Smooth muscle cell (in vitro differentiated cells): ENCODE data around the gene UBE2D4. TPM values are rescaled to one million over a fixed set of nuclear protein-coding genes. Genes with fewer than 3 reads are reported as not detected.
"Not testable (repeated sequence)": the region's sequence is repeated elsewhere in the genome, so short reads cannot be mapped to it uniquely, and the experiment has no call there.

Experiments used
- DNase-seq: peaks from one replicate; lab custom pipeline; 2025; ENCODE audit not compliant: unreplicated experiment; lab: John Stamatoyannopoulos, UW
- H2AFZ ChIP-seq: fragments of 200-600 bp; sonication (generic); 2 replicates; pipeline ENCODE4 v1.6.0; 2016; ENCODE audit warnings: antibody characterized with exemption, low read depth, mild to moderate bottlenecking
- H3F3A ChIP-seq: fragments of 200-600 bp; sonication (generic); 2 replicates; pipeline ENCODE4 v1.6.0; 2017; ENCODE audit warnings: antibody characterized with exemption, low read depth
- H3K27ac ChIP-seq: fragments of 200-600 bp; sonication (generic); 2 replicates; pipeline ENCODE4 v1.5.1; 2016; ENCODE audit warnings: low read depth, mild to moderate bottlenecking
- H3K27me3 ChIP-seq: fragments of 200-600 bp; sonication (generic); 2 replicates; pipeline ENCODE4 v1.6.1; 2016; ENCODE audit warnings: low read depth, mild to moderate bottlenecking
- H3K36me3 ChIP-seq: fragments of 200-600 bp; sonication (generic); 2 replicates; pipeline ENCODE4 v1.5.1; 2016; ENCODE audit warnings: low read depth
- H3K4me1 ChIP-seq: fragments of 200-600 bp; sonication (generic); 2 replicates; pipeline ENCODE4 v1.5.1; 2016; ENCODE audit warnings: low read depth
- H3K4me2 ChIP-seq: fragments of 200-600 bp; sonication (generic); 2 replicates; pipeline ENCODE4 v1.6.0; 2016; ENCODE audit warnings: mild to moderate bottlenecking
- H3K4me3 ChIP-seq: fragments of 200-600 bp; sonication (generic); 2 replicates; pipeline ENCODE4 v1.5.1; 2016; ENCODE audit warnings: mild to moderate bottlenecking
- H3K79me2 ChIP-seq: fragments of 200-600 bp; sonication (generic); 2 replicates; pipeline ENCODE4 v1.6.0; 2016; ENCODE audit warnings: low read depth, mild to moderate bottlenecking
- H3K9ac ChIP-seq: fragments of 200-600 bp; sonication (generic); 2 replicates; pipeline ENCODE4 v1.6.0; 2016; ENCODE audit warnings: low read depth
- H3K9me3 ChIP-seq: fragments of 200-600 bp; sonication (generic); replicated peaks from 2 replicates; pipeline ENCODE4 v1.5.1; 2016; ENCODE audit warnings: low read depth
- H4K20me1 ChIP-seq: fragments of 200-600 bp; sonication (generic); 2 replicates; pipeline ENCODE4 v1.6.0; 2016; ENCODE audit warnings: low read depth
- WGBS: methylation state at CpG from one replicate; pipeline ENCODE4 v1.1.7; 2016; ENCODE audit warnings: low lambda C conversion rate; 5-methylcytosine and 5-hydroxymethylcytosine counted together
- polyA plus RNA-seq: library from polyadenylated mRNA; unstranded; fragments of >200 nt; fragmentation: Nextera tagmentation; extraction: Ambion mirVana; gene quantifications from 2 replicates; pipeline ENCODE4 v1.2.1, GENCODE V29; 2016
- total RNA-seq: library from RNA; depleted of rRNA; stranded (reverse); fragments of >200 nt; gene quantifications from 2 replicates; pipeline ENCODE4 v1.2.3, GENCODE V29; 2014
- TF ChIP-seq, protein P1 (sequence below): fragments of 200-600 bp; sonication (generic); IDR thresholded peaks from 2 replicates; pipeline ENCODE4 v1.5.1; 2017; ENCODE audit warnings: borderline replicate concordance, mild to moderate bottlenecking, antibody characterized with exemption; ENCODE audit not compliant: insufficient read depth, poor library complexity, severe bottlenecking

UBE2D4 gene
- total and polyA plus RNA-seq, 2 experiments from 2014 or later: 4.6 to 8.6 TPM

- H3K9ac ChIP-seq: no peak overlapping the region
- H3K9me3 ChIP-seq: no peaks in the 10 kb centered on the region
- no peaks in the 10 kb centered on the region for H3F3A ChIP-seq
- H3K79me2 ChIP-seq: peaks cover 75% of the 10 kb centered on the region
- no peak overlapping the region for H3K27ac ChIP-seq
- H3K4me1 ChIP-seq: no peaks in the 10 kb centered on the region
- H3K27me3 ChIP-seq: no peaks in the 10 kb centered on the region
- TF ChIP-seq, protein P1, sequence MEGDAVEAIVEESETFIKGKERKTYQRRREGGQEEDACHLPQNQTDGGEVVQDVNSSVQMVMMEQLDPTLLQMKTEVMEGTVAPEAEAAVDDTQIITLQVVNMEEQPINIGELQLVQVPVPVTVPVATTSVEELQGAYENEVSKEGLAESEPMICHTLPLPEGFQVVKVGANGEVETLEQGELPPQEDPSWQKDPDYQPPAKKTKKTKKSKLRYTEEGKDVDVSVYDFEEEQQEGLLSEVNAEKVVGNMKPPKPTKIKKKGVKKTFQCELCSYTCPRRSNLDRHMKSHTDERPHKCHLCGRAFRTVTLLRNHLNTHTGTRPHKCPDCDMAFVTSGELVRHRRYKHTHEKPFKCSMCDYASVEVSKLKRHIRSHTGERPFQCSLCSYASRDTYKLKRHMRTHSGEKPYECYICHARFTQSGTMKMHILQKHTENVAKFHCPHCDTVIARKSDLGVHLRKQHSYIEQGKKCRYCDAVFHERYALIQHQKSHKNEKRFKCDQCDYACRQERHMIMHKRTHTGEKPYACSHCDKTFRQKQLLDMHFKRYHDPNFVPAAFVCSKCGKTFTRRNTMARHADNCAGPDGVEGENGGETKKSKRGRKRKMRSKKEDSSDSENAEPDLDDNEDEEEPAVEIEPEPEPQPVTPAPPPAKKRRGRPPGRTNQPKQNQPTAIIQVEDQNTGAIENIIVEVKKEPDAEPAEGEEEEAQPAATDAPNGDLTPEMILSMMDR: no peak
- no peak overlapping the region for H2AFZ ChIP-seq
- H3K4me2 ChIP-seq: no peak overlapping the region
- no peak overlapping the region for H3K4me3 ChIP-seq
- peaks cover 87% of the 10 kb centered on the region for H4K20me1 ChIP-seq
- DNase-seq: no peak
- 86% methylated on average over 12 of the region's 12 CpGs for WGBS
- no peaks in the 10 kb centered on the region for H3K36me3 ChIP-seq
Measured at GRCh38 chr7:43891069-43891955, 34.9 kb upstream of the UBE2D4 start.

- peaks cover 90% of the 10 kb centered on the region for H4K20me1 ChIP-seq
- TF ChIP-seq, protein P1: no peak
- WGBS: 98% methylated on average over 8 of the region's 8 CpGs
Measured at GRCh38 chr7:43895847-43896415, 30.3 kb upstream of the UBE2D4 start.

DNA sequence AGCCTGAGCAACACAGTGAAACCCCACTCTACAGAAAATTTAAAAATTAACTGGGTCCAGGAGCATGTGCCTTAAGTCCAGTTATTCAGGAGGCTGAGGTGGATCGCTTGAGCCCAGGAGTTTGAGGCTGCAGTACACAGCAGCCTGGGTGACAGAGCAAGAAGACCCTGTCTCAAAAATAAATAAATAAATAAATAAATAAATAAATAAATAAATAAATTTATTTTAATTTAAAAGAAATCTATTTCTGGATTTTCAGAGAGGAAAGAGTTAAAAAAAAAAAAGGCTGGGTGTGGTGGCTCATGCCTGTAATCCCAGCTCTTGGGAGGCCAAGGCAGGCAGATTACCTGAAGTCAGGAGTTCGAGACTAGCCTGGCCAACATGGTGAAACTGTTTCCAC is 27.7 kb upstream of the UBE2D4 start:
- DNase-seq, H2AFZ ChIP-seq, H3F3A ChIP-seq, H3K27me3 ChIP-seq, H3K36me3 ChIP-seq, H3K9ac ChIP-seq, H3K27ac ChIP-seq, H3K9me3 ChIP-seq, H3K4me3 ChIP-seq, H3K4me1 ChIP-seq, H3K4me2 ChIP-seq: not testable (repeated sequence)
- 98% methylated on average over 2 of the region's 2 CpGs for WGBS
- Histone ChIP-seq H3K79me2 (peaks cover 83% of the 10 kb centered on the region), H4K20me1 (peaks cover 87% of the 10 kb centered on the region)

More at GRCh38 chr7:43895847-43896415, 30.3 kb upstream of the UBE2D4 start:
- no peaks in the 10 kb centered on the region for H3K36me3 ChIP-seq
- H3K4me2 ChIP-seq: no peak overlapping the region
- DNase-seq: no peak
- peaks cover 88% of the 10 kb centered on the region for H3K79me2 ChIP-seq
- H3K4me1 ChIP-seq: no peaks in the 10 kb centered on the region
- no peak overlapping the region for H3K9ac ChIP-seq
- no peak overlapping the region for H2AFZ ChIP-seq
- no peaks in the 10 kb centered on the region for H3K27me3 ChIP-seq
- no peaks in the 10 kb centered on the region for H3K9me3 ChIP-seq
- no peaks in the 10 kb centered on the region for H3F3A ChIP-seq
- H3K27ac ChIP-seq: no peak overlapping the region
- no peak overlapping the region for H3K4me3 ChIP-seq

DNA sequence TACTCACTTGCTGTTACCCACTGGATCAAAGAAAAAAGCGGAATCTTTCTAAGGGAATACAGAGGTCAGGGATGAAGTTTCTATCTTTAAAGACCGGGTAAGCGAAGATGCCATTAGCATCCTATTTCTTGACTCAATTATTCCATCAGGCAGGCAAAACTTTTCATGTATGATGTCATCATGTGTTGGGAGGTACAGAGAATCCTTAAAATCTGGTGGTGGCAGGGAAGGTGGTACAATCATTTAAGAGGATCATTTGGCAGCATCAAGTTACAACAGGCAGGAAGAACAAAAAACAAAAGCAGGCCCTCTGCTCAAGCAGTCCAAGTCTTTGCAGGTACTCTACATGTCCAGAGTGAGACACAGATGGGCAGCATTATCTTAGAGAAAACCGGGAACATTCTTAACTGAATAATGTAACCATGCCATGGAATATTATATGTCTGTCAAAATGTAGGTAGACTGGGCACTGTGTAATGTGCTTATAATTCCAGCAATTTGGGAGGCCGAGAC is 23.6 kb upstream of the UBE2D4 start:
- H3K36me3 ChIP-seq: no peaks in the 10 kb centered on the region
- H3K79me2 ChIP-seq: peaks cover 67% of the 10 kb centered on the region
- H3K27me3 ChIP-seq: no peaks in the 10 kb centered on the region
- WGBS: 97% methylated on average over 5 of the region's 5 CpGs
- H3K4me2 ChIP-seq: no peak overlapping the region
- H3K9ac ChIP-seq: no peak overlapping the region
- DNase-seq: no peak
- H3K4me3 ChIP-seq: no peak overlapping the region
- no peak overlapping the region for H3K27ac ChIP-seq
- no peaks in the 10 kb centered on the region for H3F3A ChIP-seq
- no peaks in the 10 kb centered on the region for H3K9me3 ChIP-seq
- H2AFZ ChIP-seq: no peak overlapping the region
- H3K4me1 ChIP-seq: peaks cover 11% of the 10 kb centered on the region
- H4K20me1 ChIP-seq: peaks cover 60% of the 10 kb centered on the region
- TF ChIP-seq, protein P1: no peak
